ENCODE results near the gene CLSTN1. TPM values are rescaled to one million over a fixed set of nuclear protein-coding genes. Genes with fewer than 3 reads are reported as not detected.
A peak's percentile ranks its signal among the peaks of the same experiment; 100 is the strongest.

CLSTN1 gene
- total RNA-seq, 1 experiment from 2014 or later = 100 TPM

GRCh38 chr1:9733160-9733789 is 90.5 kb downstream of the CLSTN1 start:
- Mint-ChIP-seq H3K27ac (peak overlapping the region in 1 of 3 experiments; percentile 72; a peak in 1 of 7 replicates), H3K4me3 (peak overlapping the region in 1 of 2 experiments; percentile 44; a peak in 2 of 5 replicates), H3K9me3 (no peaks in the 10 kb centered on the region), H3K4me1 (no peaks in the 10 kb centered on the region), H3K27me3 (ENCODE audit: low read depth) (peaks cover 2% of the 10 kb centered on the region; the same call in 1 of the 2 replicates), H3K36me3 (ENCODE audit: insufficient read depth in 1 of 3, low read depth in 3 of 3) (peaks cover 66 to 95% (median 92%) of the 10 kb centered on the region in 3 experiments)
- H2BK5ac ChIP-seq (ENCODE audit: insufficient read length, low read length) = no peak overlapping the region
- H2BK15ac ChIP-seq (ENCODE audit: low read depth, low read length) = no peak overlapping the region
- H4K20me1 ChIP-seq (ENCODE audit: control insufficient read depth, insufficient read depth, insufficient read length) = no peaks in the 10 kb centered on the region
- no peak overlapping the region for H2AK5ac ChIP-seq (ENCODE audit: insufficient read length, low read length)
- no peak overlapping the region for H2BK12ac ChIP-seq (ENCODE audit: insufficient read length, low read depth, low read length)
- no peak overlapping the region for H2BK20ac ChIP-seq (ENCODE audit: low read depth, low read length, poor library complexity, severe bottlenecking)
- H3K4me2 ChIP-seq (ENCODE audit: insufficient read depth, insufficient read length, low read length) = no peak overlapping the region
- no peaks in the 10 kb centered on the region for H3K4me1 ChIP-seq (ENCODE audit: insufficient read depth, low read length)
- H3K79me1 ChIP-seq (ENCODE audit: insufficient read depth, low read depth, low read length, poor library complexity, severe bottlenecking) = no peaks in the 10 kb centered on the region
- no peak overlapping the region for H3K14ac ChIP-seq (ENCODE audit: insufficient read depth, low read length)
- no CpG with 5 or more reads among the region's 14 CpGs for WGBS (ENCODE audit: extremely low coverage, insufficient read length, low lambda C conversion rate)
- H3K23me2 ChIP-seq (ENCODE audit: insufficient read length, low read depth, low read length, poor library complexity, severe bottlenecking) = no peaks in the 10 kb centered on the region
- H4K5ac ChIP-seq (ENCODE audit: insufficient read length, low read depth, low read length) = no peak overlapping the region
- H3K79me2 ChIP-seq (ENCODE audit: insufficient read depth, low read length) = no peaks in the 10 kb centered on the region
- H3K9ac ChIP-seq (ENCODE audit: extremely low read depth, insufficient read length, low read length) = no peak overlapping the region
- H3K27me3 ChIP-seq (ENCODE audit: insufficient read depth, low read length) = no peaks in the 10 kb centered on the region
- no peak overlapping the region for H3K56ac ChIP-seq (ENCODE audit: insufficient read length, low read depth, low read length)
- H3K23ac ChIP-seq (ENCODE audit: insufficient read length, low read depth, low read length) = no peak overlapping the region
- H3K9me3 ChIP-seq (ENCODE audit: control insufficient read depth, low read depth, low read length) = peaks cover 5% of the 10 kb centered on the region
- H2AFZ ChIP-seq (ENCODE audit: low read length) = no peak overlapping the region
- H3K4ac ChIP-seq (ENCODE audit: low read depth, low read length) = no peak overlapping the region
- DNase-seq = no peak
- no peak overlapping the region for H4K8ac ChIP-seq (replicated peaks; ENCODE audit: insufficient read length, low read depth, low read length)
- H3K27ac ChIP-seq (ENCODE audit: insufficient read length, low read depth, low read length) = no peak overlapping the region
- H3T11ph ChIP-seq (ENCODE audit: low read length) = no peak overlapping the region
- H2BK120ac ChIP-seq (ENCODE audit: low read depth, low read length, poor library complexity, severe bottlenecking) = no peak overlapping the region
- H4K91ac ChIP-seq (ENCODE audit: insufficient read length, low read depth, low read length) = no peak overlapping the region
- no peak overlapping the region for H3K18ac ChIP-seq (ENCODE audit: insufficient read length, low read depth, low read length)
- no peak for TF ChIP-seq CTCF (conservative IDR thresholded peaks at IDR 0.05)
